ENCODE measurements around the gene RPS18. TPM values are rescaled to one million over a fixed set of nuclear protein-coding genes. Genes with fewer than 3 reads are reported as not detected.

RPS18 gene
- total RNA-seq, 1 donor from 2014 or later = 2,061 TPM

- Mint-ChIP-seq H3K4me1 (ENCODE audit: low read depth, unreplicated experiment) (peaks cover 26% of the 10 kb centered on the region), H3K9me3 (ENCODE audit: unreplicated experiment) (peaks cover 4% of the 10 kb centered on the region), H3K27ac (ENCODE audit: unreplicated experiment) (peak overlapping the region; percentile 89), H3K36me3 (ENCODE audit: low read depth, unreplicated experiment) (peaks cover 8% of the 10 kb centered on the region), H3K27me3 (ENCODE audit: low read depth, unreplicated experiment) (peaks cover 3% of the 10 kb centered on the region), H3K4me3 (ENCODE audit: unreplicated experiment) (peak overlapping the region; percentile 84)
- H3K27me3 ChIP-seq (ENCODE audit: insufficient read depth, low read length) = no peaks in the 10 kb centered on the region
- peak; percentile 49 for FAIRE-seq
- peak overlapping the region; percentile 68 for H3K4me3 ChIP-seq (ENCODE audit: insufficient read depth, low read depth, low read length)
- H3K9me3 ChIP-seq (ENCODE audit: insufficient read depth, low read depth, low read length) = no peaks in the 10 kb centered on the region
- peak overlapping the region; percentile 99 for H3K4me2 ChIP-seq (ENCODE audit: low read length)
- H3K79me2 ChIP-seq (ENCODE audit: insufficient read depth, low read length) = no peaks in the 10 kb centered on the region
- peak overlapping the region; percentile 88 for H3K9ac ChIP-seq (ENCODE audit: low read length)
- peak overlapping the region; percentile 83 for H2AFZ ChIP-seq (ENCODE audit: low read depth, low read length)
- peak; percentile 98 for DNase-seq (ENCODE audit: low read depth)
- H3K27ac ChIP-seq (ENCODE audit: low read depth, low read length) = peak overlapping the region; percentile 83
- H3K36me3 ChIP-seq (ENCODE audit: insufficient read depth, low read length) = peaks cover 6% of the 10 kb centered on the region
- H4K20me1 ChIP-seq (ENCODE audit: insufficient read depth, low read length) = peaks cover 3% of the 10 kb centered on the region
- H3K4me1 ChIP-seq (ENCODE audit: insufficient read depth, low read length) = peaks cover 31% of the 10 kb centered on the region
- no peak for TF ChIP-seq CTCF (IDR thresholded peaks at IDR 0.05; ENCODE audit: insufficient read depth, low read depth, low read length)
Observed at GRCh38 chr6:33248932-33249731, 22.7 kb upstream of the RPS18 start.

GRCh38 chr6:33249732-33250630, 21.9 kb upstream of the RPS18 start:
- Histone ChIP-seq H4K20me1 (ENCODE audit: insufficient read depth, low read length) (peaks cover 3% of the 10 kb centered on the region), H3K4me1 (ENCODE audit: insufficient read depth, low read length) (peaks cover 31% of the 10 kb centered on the region), H3K9ac (ENCODE audit: low read length) (peak overlapping the region; percentile 88), H3K79me2 (ENCODE audit: insufficient read depth, low read length) (no peaks in the 10 kb centered on the region), H3K9me3 (ENCODE audit: insufficient read depth, low read depth, low read length) (no peaks in the 10 kb centered on the region), H2AFZ (ENCODE audit: low read depth, low read length) (peak overlapping the region; percentile 83), H3K27ac (ENCODE audit: low read depth, low read length) (peak overlapping the region; percentile 83), H3K4me2 (ENCODE audit: low read length) (peak overlapping the region; percentile 99), H3K36me3 (ENCODE audit: insufficient read depth, low read length) (peaks cover 6% of the 10 kb centered on the region), H3K27me3 (ENCODE audit: insufficient read depth, low read length) (no peaks in the 10 kb centered on the region), H3K4me3 (ENCODE audit: insufficient read depth, low read depth, low read length) (peak overlapping the region; percentile 64)
- DNase-seq (ENCODE audit: low read depth) (peak; percentile 76), FAIRE-seq (peak; percentile 34)
- Mint-ChIP-seq H3K9me3 (ENCODE audit: unreplicated experiment) (peaks cover 4% of the 10 kb centered on the region), H3K27me3 (ENCODE audit: low read depth, unreplicated experiment) (peaks cover 3% of the 10 kb centered on the region), H3K27ac (ENCODE audit: unreplicated experiment) (peak overlapping the region; percentile 89), H3K4me1 (ENCODE audit: low read depth, unreplicated experiment) (peaks cover 26% of the 10 kb centered on the region), H3K4me3 (ENCODE audit: unreplicated experiment) (peak overlapping the region; percentile 84), H3K36me3 (ENCODE audit: low read depth, unreplicated experiment) (peaks cover 8% of the 10 kb centered on the region)
- TF ChIP-seq EZH2 (IDR thresholded peaks at IDR 0.05; ENCODE audit: insufficient read depth, low read length) (no peak), CTCF (IDR thresholded peaks at IDR 0.05; ENCODE audit: insufficient read depth, low read depth, low read length) (no peak)
